Activated CD4-positive, alpha-beta T cell treated with anti-CD3 and anti-CD28 coated beads for 1 hour (primary cell): ENCODE measurements around the gene LGR6.
"Not testable (repeated sequence)": the region's sequence is repeated elsewhere in the genome, so short reads cannot be mapped to it uniquely, and the experiment has no call there.

Source experiments
- DNase-seq: peaks from one replicate; pipeline ENCODE4 v3.0.0-alpha.2; 2020

Gene LGR6

GRCh38 chr1:202221911-202222909 lies 28.6 kb downstream of the LGR6 start:
- no peak for DNase-seq

- DNase-seq = no peak
Observed at GRCh38 chr1:202223121-202223860, 29.7 kb downstream of the LGR6 start.

GRCh38 chr1:202224453-202224852 lies 30.9 kb downstream of the LGR6 start:
- no peak for DNase-seq

DNA sequence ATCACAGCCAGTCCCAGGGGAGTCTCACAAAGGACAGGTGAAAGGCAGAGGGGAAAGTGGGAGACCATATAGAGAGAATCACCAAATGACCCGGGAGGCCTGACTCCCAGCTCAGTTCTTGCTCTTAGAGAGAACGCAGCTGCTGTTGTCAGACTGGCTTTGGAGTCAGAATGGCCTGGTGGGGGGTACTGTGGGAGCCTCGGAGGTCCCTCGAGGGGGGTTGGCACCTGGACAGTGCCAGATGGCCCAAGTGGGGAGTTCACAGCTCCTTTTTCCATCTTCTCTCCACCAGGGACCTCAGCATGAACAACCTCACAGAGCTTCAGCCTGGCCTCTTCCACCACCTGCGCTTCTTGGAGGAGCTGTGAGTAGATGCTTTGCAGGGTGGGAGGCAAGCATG lies 31.5 kb downstream of the LGR6 start:
- DNase-seq = no peak

- no peak for DNase-seq
Observed at GRCh38 chr1:202227053-202227672, 33.6 kb downstream of the LGR6 start.

- DNase-seq = no peak
Observed at GRCh38 chr1:202227997-202228401, 34.4 kb downstream of the LGR6 start.

GRCh38 chr1:202228484-202229122 lies 35.0 kb downstream of the LGR6 start:
- DNase-seq = no peak

DNA sequence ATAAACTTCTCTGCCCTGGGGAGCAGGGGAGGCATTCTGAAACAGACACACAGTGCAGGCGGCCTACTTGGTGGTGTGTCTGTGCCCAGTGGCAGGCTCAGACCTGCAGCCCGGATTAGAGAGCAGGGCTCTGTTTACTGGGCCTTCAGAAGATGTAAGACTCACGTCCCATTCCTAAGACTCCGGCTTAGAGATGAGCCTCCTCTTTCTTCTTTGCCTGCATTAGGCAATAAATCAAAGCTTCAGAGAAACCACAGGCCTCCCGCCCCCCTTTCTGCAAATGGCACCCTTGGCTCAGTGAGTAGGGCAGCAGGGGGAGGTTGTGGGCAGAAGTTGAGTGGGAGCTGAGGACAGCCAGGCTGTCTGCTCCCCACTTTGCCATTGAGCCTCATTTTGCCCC lies 35.8 kb downstream of the LGR6 start:
- no peak for DNase-seq

DNA sequence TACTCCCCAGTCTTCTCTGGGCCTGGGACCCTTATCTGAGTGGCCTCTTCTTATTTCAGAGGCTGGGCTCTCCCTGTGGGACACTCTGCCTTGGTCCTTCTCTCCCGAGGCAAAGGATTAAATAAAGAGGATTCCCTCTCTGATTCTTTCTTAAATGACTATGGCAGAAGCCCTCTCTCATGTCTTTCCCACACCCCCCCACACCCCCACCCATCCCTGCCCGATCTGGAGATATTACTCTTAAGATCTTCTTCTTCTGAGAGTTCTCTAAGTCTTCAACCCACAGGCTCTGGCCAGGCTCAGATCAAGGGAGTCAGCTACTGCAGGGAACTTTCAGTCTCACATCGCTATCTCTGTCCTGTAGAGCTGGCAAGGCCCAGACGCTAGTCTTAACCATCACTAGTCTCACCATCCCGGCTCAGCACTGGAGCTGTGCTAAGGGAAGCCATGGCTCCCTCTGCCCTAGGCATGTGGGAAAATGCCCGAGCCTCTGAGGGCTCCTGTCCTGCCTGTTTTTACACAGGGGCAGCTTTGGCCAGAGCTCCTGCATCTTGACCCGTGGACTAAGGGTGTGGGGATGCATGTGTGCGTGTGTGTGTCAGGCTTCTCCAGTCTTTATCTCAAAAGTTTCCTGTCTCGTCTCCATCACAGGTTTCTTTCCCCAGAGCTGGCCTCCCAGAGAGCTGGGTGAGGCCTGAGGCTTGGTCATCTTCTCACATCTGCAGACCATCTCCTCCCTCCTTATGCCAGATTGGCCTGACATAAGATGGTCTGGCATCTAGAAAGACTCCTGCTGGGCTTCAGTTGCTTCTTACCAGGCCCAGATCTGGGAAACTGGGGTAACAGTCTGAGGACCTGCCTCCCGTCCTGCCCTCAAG lies 36.7 kb downstream of the LGR6 start:
- no peak for DNase-seq

- no peak for DNase-seq
Observed at GRCh38 chr1:202230939-202231645, 37.5 kb downstream of the LGR6 start.

DNA sequence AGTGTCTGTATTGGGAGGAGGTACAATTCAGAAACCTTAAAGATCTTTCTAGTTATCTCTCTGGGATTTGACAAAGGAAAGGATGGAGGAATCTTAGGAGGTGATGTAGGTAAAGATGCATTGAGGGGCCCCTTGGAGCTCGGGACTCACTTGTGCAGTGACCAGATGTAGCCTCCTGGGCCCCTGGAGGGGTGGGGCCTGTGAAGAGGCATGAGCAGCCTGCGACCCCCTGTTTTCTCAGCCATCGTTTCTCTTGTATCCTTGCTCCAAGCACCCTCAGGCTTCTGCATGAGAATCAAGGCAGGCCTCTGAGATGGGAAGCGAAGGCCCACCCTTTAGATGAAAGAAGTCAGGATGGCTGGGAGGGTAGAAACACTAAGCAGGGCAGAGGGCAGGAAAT lies 39.6 kb downstream of the LGR6 start:
- DNase-seq = no peak

DNA sequence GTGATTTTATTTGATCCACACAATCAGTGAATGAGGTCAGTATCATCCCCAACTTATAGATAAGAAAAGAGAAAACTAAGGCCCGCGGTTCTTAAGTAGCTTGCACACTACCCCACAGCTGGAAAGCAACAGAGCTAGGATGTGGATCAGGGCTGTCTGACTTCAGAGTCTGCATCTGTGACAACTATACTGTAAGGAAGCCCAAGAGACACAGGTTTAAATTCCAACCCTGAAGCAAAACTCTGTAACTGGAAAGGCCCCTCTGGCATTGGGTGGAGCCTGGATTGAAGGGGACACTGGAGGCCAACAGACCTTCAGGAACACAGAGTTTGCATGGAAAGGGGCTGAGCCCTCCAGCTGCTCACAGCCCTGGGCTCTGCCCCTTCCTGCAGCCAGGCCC lies 40.2 kb downstream of the LGR6 start:
- no peak for DNase-seq

- DNase-seq = no peak
Observed at GRCh38 chr1:202234331-202235002, 40.9 kb downstream of the LGR6 start.

DNA sequence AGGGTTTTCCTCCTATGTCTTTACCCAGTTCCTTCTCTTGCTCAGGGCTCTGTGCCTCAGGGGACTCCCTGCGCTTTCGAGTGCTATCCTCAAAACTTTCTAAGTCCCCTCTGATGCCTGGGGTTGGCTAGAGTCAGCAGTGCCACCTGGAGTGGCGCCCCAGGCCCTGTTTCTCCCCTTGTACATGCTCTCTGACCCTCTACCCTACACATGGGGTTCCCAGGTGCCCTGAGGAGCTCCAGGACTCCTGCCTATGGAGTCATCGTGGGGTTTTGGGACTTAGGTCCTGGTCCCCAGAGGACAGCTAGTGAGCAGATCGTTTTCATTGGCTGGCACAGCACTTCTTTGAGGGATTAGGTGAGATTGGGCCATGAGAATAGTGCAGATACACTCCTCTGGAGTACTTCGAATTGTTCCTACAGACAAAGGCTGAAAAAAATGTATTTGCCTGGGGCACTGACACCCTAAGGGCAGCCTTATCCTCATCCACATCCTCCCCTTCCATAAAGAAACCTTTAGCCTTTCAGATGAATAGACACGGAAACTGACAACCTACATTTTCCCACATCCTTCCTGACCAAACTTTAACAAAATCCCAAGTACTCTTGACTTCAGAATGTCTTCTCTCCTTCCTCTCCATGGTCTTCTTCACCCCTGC lies 41.5 kb downstream of the LGR6 start:
- DNase-seq = no peak

- peak; percentile 37 for DNase-seq
Observed at GRCh38 chr1:202235856-202236837, 42.5 kb downstream of the LGR6 start.

DNA sequence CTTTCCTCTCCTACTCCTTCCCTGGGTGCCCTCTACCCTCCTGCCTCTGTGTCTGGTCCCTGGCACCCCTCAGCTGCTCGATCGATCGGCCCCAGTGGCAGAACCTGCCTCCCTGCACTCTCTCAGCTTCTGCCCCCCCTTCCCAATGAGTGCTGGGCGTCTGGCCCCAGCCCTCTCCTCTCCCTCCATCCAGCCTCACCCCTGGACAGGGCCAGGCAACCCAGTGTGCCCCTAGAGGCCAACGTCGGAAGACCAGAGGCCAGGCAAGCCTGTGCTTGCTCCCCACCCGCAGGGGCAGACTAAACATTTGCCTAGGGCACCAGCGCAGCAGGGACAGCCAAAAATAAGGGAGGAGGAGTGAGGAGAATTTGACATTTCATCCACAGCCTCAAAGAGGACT lies 43.5 kb downstream of the LGR6 start:
- DNase-seq = no peak

DNA sequence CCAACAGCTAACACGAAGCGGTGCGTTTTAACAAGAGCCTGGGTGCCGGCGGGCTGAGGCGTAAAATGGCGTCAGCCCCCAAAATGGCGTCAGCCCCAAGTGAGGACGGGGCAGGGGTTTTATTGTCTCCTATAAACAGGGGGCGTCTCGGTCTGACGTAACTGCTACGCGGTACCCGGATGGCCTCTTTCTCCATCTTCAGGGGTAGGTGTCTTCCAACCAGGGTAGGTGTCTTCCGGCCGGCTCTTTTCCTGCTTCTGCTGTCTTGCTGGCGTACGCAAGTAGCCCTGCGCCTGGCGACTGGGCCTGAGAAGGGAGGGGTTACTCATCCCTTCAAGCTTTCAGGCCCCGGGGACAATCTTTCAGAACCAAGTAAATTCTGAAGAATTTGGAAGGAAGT lies 45.3 kb downstream of the LGR6 start:
- no peak for DNase-seq

- DNase-seq = not testable (repeated sequence)
Observed at GRCh38 chr1:202240226-202240625, 46.6 kb downstream of the LGR6 start.

- no peak for DNase-seq
Observed at GRCh38 chr1:202240956-202241355, 47.4 kb downstream of the LGR6 start.
